K562 (cell line): Measurements from ENCODE around the gene LRRC4C.

Experiments
- ARNT ChIP-seq, 2 experiments: fragments of 450-650 bp; IDR thresholded peaks; 2 replicates each; pipeline ENCODE4 v1.6.1; 2016; ENCODE audit warnings: mild to moderate bottlenecking in 1 of 2
- CHD4 ChIP-seq: fragments of 200-600 bp; sonication (generic); IDR thresholded peaks from 3 replicates; pipeline ENCODE4 v1.6.1; 2012; ENCODE audit warnings: low read depth, mild to moderate bottlenecking, mixed read lengths, low read length, inconsistent platforms; ENCODE audit not compliant: insufficient read depth, insufficient replicate concordance, poor library complexity, severe bottlenecking
- CTCF ChIP-seq, 3 experiments: IDR thresholded peaks in 2 of 3; conservative IDR thresholded peaks in 1 of 3; 2 replicates each; pipeline ENCODE4 v1.5.1; 2011 to 2012; ENCODE audit warnings: low read length in 3 of 3, mild to moderate bottlenecking in 3 of 3, control low read depth in 2 of 3, improper control_type of control experiment in 1 of 3, inconsistent platforms in 1 of 3, low read depth in 1 of 3, mixed read lengths in 1 of 3, moderate library complexity in 1 of 3; ENCODE audit not compliant: insufficient read depth in 2 of 3
- E2F5 ChIP-seq: sonication (generic); formaldehyde crosslinking; IDR thresholded peaks from 2 replicates; pipeline ENCODE4 v1.8.0; 2022; ENCODE audit warnings: mild to moderate bottlenecking, missing genetic modification reagents
- EZH2 ChIP-seq: IDR thresholded peaks from 2 replicates; pipeline ENCODE4 v1.6.1; 2012; ENCODE audit warnings: low read depth, mild to moderate bottlenecking, inconsistent platforms, low read length, borderline replicate concordance
- NR1H2 ChIP-seq: sonication (generic); formaldehyde crosslinking; IDR thresholded peaks from 2 replicates; pipeline ENCODE4 v1.4.0; 2020; ENCODE audit warnings: mild to moderate bottlenecking, missing genetic modification reagents
- PATZ1 ChIP-seq: fragments of 250-450 bp; sonication (Bioruptor Pico); IDR thresholded peaks from 2 replicates; pipeline ENCODE4 v1.5.0; 2020; ENCODE audit warnings: mild to moderate bottlenecking, borderline replicate concordance
- POLR2AphosphoS2 ChIP-seq: IDR thresholded peaks from 2 replicates; pipeline ENCODE4 v1.6.1; 2012; ENCODE audit warnings: low read length, improper control_type of control experiment
- RNF219 ChIP-seq: fragments of 250-450 bp; sonication (Bioruptor Pico); IDR thresholded peaks from 2 replicates; pipeline ENCODE4 v1.5.0; 2022; ENCODE audit warnings: mild to moderate bottlenecking
- TAF1 ChIP-seq: IDR thresholded peaks from 2 replicates; pipeline ENCODE4 v1.6.1; 2011; ENCODE audit warnings: mild to moderate bottlenecking, low read length, moderate library complexity; ENCODE audit not compliant: insufficient read depth, control insufficient read depth, severe bottlenecking; ENCODE audit errors: extremely low read depth
- ZBTB11 ChIP-seq, 3 experiments: fragments of 200-800 bp in 1 of 3; fragments of 250-450 bp in 1 of 3; fragments of 450-650 bp in 1 of 3; sonication (Bioruptor Pico) in 1 of 3; sonication (Bioruptor generic) in 1 of 3; formaldehyde crosslinking in 1 of 3; IDR thresholded peaks; 2 replicates each; pipeline versions ENCODE4 v1.6.1 to v1.8.0; 2016 to 2022; ENCODE audit warnings: mild to moderate bottlenecking in 2 of 3, missing genetic modification characterization in 2 of 3, missing compliant biosample characterization in 1 of 3, moderate library complexity in 1 of 3
- ZNF354B ChIP-seq: fragments of 250-450 bp; sonication (Bioruptor Pico); IDR thresholded peaks from 2 replicates; pipeline ENCODE4 v1.4.0; 2020
- ZNF589 ChIP-seq: fragments of 200-800 bp; sonication (Bioruptor generic); IDR thresholded peaks from 2 replicates; pipeline ENCODE4 v1.6.1; 2016; ENCODE audit warnings: low read depth, missing genetic modification characterization, missing compliant biosample characterization

GRCh38 chr11:41056892-41057569, 402.4 kb downstream of the LRRC4C start:
- TF ChIP-seq CTCF (IDR thresholded peaks at IDR 0.05 in 2 of 3, conservative IDR thresholded peaks at IDR 0.05 in 1 of 3; ENCODE audit: insufficient read depth in 2 of 3, low read depth in 1 of 3, low read length in 3 of 3) (no peak), RNF219 (no peak), ZBTB11 (CRISPR knock-in tag; IDR thresholded peaks at IDR 0.05) (no peak), E2F5 (no peak), TAF1 (no peak), ARNT (IDR thresholded peaks at IDR 0.05) (no peak), ZNF589 (CRISPR knock-in tag) (no peak), PATZ1 (no peak), EZH2 (no peak), ZNF354B (no peak), NR1H2 (no peak), CHD4 (no peak), POLR2AphosphoS2 (no peak)
